DMS114 treated with DMSO at 0.1 percent for 48 hours (cell line): Measurements from ENCODE around the gene PAF1.
A peak's percentile ranks its signal among the peaks of the same experiment; 100 is the strongest.

Experiments
- DNase-seq: peaks from one replicate; lab custom pipeline; 2025; ENCODE audit not compliant: unreplicated experiment; lab: John Stamatoyannopoulos, UW

Gene PAF1

DNA sequence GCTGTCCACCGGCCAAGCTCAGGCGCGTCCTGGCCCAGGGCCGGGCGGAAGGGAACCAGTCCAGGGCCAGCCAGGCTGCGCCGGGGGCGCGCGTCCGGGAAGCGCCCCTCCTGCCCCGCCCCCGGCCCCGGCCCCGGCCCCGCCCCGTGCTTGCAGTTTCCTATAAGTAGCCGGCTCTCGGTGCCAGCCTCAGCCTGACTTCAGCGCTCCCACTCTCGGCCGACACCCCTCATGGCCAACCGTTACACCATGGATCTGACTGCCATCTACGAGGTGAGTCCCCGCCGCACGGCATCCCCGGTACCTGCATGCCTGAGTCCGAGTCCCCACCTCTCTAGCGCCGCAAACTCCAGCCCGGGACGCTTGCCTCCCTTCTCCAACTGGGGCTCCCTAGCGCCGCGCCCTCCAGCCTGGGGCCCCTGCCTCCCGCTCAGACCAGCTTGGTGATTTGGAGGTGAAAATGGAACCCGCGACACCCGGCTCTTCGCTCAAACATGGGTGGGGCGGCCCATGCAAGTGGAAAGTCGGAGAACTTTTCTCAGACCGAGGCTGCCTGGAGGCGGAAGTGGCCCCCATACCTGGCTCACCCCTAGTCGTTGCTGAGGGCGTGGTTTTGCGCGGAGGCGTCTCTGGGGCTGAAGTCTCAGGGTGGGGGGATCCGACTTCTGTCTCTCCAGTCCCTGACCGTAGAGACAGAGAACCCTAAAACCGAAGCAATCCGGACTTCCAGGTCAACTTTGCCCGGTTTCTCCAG, 15.9 kb upstream of the PAF1 start, which contains the start of gene ZFP36:
Gene ZFP36 (plus strand): TSS at position 192 of the 754 bp plus-strand sequence. CDS start 58 bp downstream, at position 250.
- DNase-seq = peak; percentile 68

DNA sequence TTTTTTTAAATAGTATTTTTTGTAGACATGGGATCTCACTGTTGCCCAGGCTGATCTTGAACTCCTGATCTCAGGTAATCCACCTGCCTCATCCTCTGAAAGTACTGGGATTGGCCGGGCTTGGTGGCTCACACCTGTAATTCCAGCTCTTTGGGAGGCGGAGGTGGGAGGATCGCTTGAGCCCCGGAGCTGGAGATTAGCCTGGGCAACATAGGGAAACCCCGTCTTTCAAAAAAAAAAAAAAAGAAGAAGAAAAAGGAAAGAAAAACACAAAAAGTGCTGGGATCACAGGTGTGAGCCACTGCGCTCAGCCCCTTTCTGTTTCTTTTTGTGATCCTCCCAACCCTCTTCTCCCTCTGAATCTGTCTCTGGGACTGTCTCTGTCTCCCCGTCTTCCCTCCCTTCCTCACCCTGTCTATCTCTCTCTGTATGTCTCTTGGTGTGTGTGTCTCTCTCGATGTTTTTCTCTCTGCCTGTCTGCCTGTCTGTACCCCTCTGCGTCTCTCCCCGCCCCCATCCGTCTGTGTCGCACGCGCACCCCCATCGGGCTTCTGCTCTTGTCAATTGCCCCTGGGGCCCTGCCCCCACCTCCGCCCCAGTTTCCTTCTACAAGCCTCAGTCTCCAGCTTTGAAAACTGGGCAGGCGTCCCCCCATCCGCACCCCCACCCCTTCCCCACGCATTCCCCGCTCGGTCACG, 15.2 kb upstream of the PAF1 start:
- DNase-seq = peak; percentile 50

DNA sequence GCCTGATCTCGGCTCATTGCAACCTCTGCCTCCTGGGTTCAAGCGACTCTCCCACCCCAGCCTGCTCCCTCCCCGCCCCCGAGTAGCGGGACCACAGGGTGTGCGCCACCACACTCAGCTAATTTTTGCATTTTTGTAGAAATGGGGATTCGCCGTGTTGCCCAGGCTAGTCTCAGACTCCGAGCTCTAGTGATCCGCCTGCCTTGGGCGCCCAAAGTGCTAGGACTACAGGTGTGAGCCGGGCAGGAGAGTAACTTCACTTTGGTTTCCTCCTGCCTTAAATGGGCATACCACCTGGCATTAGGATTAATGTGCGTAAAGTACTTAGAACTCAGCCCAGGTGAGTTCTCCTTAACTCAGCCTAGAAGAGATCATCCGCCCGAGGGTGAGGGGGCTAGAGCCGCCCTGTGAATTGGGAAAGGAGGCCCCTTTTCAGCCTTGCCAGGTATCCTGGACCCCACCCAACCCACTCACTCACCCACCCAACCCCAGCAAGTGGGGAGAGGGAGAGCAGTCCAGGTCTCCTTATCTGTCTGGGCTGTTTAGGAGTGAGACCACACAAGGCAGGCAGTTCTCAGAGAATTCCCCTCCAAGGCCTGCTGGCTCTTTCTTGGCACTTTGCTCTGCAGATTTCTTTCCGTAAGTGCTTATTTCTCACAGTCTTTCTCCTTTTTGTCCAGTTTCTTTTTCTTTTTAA, 14.5 kb upstream of the PAF1 start:
- DNase-seq = no peak

DNA sequence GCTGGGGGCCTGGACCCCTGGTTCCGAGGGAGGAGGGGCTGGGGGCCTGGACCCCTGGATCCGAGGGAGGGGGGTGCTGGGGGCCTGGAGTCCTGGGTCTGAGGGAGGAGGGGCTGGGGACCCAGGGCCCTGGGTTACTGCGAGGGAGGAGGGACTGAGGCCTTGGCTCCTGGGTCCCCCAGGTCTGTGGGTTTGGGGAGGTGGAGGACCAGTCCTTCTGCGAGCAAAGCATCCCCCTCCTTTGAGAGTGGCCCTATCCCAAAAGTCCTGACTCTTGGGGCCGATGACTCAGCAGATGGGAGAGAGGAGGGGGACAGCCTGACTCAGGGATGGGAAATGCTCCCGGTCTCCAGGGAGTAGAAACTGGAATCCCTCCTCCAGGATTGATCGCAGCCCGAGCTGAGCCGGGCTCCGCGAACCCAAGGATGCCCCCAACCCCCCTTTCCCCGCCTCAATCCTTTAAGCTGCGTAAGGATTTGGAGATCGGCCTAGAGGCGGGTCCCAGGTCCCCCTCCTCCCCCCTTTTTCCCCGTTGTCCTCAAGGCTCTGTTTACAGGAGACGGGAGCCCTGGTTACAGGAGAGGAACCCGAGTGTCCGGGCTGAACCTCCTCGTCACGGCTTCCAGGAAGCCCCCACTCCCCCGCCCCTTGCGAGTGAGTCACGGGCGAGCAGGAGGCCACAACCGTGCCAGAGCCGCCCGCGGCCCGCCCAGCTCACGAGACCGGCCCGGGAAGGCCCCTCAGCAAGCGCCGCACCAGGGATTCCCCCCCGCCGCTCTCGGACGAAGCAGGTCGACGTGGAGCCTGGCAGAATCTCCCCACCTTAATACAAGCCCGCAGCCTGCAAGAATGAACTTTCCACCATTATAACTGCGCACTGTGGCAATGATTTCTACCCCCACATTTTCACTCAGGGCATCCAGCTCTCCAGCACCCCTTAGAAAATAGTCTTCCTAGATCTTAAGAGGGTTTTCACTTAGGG, 12.7 kb upstream of the PAF1 start:
- DNase-seq = peak; percentile 23

DNA sequence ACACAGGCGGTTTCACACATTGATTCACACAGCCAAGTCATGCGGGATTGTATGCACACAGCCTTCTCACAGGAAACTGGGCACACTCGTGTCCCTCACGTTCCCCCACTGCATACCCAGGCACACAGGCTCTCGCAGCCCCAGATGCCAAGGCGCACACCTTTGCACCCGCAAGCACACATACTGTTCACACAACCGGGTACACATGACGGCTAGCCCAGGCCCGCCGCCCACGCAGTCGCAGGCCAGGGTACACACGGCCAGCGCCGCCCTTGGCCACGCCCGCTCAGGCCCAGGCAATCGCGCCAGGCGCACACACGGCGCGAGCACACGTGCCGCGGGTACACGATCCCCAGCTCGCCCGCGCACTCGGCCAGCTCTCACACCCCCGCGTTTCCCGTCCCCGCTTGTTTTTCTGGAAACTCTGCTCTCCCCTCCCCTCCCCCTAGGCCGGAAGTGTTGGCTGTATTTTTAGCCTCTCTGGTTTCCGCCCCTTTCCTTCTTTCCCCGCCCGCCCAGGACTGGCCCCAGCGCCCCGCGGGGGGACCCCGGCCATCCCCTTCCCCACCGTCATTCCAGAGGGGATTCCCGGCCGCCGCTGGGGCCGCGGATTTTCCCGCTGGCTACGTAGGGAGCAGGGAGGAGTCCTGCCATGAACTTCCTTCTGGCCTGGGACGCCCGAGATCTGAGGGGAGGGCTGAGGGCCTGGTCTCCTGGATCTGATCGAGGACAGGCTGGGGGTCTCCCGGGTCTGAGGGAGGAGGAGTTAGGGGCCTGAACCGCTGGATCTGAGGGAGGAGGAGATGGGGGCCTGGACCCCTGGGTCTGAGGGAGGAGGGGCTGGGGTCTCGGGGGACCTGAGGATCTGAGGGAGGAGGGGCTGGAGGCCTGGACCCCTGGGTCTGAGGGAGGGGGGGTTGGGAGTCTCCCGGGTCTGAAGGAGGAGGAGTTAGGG, 11.7 kb upstream of the PAF1 start:
- DNase-seq = peak; percentile 20

DNA sequence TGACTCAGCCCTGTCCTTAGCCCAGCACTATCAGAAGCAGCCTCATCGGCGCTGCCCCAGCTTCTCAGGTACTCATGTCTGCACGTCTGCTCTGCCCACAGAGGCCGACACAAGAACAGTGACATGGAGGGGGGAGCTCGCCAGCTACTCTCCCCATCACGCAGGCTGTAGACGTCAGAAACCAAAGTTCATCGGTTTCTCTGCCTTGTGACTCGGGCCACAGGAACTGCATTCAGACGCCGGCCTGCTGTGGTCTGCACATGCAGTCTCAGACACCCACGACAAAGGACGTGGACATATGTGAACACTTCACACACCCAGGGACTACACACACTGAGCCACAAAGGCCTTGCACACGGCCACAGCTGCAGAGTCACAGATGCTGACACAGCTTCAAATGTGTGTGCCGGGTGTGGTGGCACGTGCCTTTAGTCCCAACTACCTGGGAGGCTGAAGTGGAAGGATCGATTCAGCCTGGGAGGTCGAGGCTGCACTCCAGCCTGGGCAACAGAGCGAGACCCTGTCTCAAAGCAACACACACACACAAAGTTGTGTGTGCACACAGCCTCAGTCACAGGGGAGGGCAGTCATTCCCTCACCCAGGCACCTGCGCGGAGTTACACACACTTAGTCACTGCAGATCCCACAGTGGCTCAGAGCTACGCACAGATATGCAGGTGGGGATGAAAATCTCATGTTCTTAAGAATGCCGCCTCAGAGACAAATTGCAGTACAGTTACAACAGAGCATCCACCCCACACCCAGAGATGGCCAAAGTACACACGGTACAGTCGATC, 10.8 kb upstream of the PAF1 start:
- no peak for DNase-seq

DNA sequence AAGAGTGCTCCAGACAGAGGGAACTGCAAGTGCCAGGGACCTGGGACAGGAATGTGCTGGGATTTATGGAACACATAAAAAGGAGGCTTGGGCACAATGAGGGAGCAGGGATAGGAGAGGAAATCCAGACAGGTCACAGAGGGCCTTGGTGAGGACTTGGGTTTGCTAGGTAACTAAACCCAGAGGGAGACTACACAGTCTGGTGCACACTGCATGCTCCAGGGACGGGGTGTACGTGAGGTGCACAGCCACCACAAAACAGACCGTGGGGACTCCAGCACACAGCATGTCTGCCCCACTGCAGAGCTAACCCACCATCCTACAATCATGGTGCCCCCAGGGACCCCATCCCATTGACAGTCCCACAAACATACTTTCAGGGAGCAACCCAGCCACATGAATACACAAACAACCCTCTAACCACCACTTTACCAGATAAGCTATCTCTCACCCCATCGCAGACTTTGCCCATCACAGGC, 10.2 kb upstream of the PAF1 start:
- no peak for DNase-seq

DNA sequence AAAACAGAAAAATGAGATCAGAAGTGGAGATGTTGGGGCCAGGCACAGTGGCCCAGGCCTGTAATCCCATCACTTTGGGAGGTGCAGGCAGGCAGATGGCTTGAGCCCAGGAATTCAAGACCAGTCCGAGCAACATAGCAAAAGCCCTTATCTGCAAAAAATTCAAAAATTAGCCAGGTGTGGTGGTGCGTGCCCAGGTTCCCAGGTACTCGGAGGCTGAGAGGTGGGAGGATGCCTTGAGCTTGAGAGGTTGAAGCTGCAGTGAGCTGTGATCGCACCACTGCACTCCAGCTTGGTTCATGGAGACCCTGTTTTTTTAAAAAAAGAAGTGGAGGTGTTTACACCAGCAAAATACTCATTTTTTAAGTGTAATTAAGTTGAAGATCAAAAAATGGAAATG, 9.2 kb upstream of the PAF1 start:
- no peak for DNase-seq

DNA sequence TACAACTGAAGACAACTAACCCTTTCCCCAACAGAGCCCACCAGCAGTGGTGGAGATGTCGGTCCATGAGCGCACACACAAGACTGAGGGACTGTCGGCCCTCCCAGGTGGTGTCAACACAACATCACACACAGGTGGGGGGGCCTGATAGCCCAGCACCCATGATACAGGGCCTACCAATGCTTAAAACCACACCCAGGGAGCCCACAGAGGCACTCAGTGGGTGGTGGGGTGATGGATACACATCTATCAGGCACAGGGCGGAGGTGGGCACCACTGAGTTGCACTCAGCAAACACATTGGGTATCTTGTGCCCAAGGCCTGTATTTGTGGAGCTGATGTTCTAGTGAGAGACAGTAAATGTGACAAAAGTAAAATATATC, 8.8 kb upstream of the PAF1 start:
- DNase-seq = no peak

DNA sequence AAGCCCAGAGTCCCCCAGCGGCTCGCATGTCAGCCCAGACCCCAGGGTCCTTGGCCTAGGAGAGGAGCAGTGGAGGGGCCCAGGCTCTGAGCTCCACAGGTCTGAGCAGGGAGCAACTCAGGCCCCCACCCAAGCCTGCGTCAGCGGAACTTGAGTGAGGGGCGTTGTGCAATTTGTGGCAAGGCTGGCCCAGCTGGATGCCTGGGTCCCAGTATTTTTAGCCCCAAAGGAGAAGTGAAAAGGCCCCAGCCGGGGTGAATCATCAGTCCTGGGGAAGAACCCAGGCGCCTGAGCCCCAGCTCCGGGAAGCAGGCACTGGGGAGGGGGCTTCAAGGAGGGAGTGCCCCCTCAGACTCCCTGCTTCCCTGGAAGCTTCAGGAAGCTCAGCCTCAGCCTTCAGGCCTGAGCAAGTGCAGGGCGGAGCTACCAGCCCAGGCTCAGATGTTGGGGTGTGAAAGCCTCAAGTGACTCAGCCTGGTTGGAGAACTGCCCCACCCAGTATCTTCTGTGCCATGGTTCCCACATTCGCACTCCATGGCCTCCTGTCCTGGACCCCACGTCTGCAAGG, 7.5 kb upstream of the PAF1 start:
- no peak for DNase-seq

DNA sequence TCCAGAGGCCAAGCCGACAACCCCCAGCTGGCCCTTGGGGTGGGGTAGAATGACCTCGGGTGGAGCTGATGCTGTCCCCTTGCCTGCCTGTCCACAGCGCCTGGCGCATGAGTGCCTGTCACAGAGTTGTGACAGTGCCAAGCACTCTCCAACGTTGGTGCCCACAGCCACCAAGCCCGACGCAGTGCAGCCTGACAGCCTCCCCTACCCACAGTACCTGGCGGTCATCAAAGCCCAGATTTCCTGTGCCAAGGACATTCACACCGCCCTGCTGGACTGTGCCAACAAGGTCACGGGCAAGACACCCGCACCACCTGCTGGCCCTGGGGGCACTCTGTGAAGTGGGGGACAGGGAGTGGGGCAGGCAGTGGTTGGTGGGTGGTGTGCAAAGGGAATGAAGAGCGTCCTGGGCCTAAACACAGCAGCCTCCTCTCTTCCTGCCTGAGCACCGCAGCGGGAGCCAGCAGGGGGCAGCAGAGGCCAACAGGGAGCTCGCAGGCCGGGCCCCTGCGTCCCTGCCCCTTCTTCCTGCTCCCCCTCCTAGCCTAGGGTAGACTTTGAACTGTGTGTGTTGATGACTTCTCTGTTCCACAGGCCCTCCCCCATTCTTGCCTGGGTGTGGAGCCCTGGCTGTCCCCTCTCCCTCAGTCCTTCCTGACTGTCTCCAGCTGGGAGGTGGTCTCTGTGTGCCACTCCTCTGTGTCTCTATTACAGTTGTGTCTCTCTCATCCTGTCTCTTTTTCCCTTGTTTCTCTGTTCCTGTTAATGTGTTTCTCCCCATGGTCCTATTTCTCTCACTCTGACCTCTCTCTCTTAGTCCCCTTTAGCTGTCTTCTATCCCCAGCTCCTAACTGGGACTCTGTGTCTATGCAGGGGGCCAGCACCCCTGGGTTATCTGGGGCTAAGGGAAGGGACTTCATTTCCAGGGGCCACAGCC, 6.7 kb upstream of the PAF1 start:
- DNase-seq = peak; percentile 42

DNA sequence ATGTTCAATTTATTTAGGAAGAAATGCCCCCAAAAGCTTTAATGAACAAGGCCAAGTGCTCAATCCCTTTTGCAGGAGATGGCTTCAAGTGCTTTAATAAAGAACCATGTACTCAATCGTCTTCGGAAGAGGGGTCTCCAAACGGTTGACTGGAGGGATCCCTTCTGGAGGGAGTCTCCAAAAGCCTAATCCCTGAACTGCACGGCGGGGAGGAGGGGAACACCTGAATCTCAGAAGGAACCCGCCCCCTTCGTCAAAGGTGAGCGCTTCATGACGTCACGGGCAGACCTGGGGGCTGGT, 505 bp downstream of the PAF1 start:
- DNase-seq = no peak

DNA sequence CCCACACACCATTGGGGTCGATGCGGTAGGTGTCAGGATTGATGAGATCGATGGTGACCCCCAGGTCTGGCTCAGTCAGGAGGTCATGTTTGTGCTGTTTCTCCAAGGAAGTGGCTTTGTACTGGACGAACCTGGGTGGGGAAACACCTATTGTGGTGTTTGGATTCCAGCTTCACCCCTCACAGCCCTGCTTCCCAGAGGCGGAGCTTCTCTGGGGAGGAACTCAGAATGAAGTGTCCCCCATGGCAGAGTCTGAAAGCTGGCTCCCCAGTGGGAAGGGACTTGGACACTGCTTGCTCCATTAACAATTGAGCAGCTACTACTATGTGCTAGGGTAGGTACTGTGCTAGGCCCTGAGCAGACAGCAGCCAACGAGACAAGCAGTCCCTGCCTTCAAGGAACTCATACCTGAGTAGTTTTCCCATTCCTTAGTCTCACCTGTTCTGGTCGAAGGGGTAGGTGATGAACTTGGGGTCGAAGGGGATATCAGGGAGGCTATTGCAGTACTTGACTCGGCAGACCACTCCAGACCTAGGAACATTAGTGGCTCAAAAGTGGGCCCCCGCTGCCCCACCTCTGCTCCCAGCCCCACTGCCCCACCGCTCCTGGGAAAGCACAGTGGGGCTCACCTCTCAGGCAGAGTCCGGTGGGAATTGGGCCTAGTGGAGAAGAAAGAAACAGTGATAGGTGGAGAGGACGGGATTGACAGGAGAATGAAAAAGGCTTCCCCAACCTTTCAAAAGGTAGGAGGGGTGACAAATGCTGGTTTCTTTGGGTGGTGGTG, 1.1 kb downstream of the PAF1 start:
- DNase-seq = no peak

DNA sequence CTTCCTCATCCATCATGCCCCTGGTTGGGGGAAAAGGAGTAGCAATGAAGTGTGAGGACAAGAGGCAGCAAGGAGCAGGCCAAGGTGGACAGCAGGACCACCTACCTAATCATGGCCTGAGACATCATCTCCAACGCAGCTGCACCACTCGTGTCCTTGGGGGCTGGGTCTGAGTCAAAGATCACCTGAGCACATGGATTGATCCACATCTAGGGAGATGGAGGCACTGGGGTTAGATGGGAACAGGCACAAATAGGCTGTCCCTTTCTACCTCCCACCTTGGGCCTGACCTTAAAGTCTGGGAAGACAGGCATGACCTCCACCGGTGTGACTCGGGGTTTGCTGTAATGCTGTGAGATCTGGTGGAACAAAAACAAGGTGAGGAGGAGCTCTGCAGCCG, 2.2 kb downstream of the PAF1 start:
- no peak for DNase-seq

DNA sequence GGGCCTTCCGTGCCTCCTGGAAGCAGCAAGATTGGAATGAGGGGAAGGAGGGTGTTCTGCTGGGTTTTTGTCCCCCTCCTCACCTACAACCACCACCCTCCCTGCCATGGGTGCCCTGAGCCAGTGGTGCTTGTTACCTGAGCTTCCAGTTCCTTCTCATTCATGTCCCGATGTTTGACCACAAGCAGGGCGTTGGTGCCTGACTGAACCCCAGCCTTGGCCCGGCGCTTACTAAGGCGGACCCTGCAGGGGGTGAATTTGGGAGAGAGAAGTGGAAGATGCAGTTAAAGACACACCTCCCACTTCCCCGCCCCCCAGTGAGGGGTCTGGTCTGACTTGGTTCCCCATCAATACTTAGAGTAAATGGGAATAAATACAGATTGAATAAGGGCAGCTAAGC, 4.3 kb downstream of the PAF1 start:
- DNase-seq = no peak

DNA sequence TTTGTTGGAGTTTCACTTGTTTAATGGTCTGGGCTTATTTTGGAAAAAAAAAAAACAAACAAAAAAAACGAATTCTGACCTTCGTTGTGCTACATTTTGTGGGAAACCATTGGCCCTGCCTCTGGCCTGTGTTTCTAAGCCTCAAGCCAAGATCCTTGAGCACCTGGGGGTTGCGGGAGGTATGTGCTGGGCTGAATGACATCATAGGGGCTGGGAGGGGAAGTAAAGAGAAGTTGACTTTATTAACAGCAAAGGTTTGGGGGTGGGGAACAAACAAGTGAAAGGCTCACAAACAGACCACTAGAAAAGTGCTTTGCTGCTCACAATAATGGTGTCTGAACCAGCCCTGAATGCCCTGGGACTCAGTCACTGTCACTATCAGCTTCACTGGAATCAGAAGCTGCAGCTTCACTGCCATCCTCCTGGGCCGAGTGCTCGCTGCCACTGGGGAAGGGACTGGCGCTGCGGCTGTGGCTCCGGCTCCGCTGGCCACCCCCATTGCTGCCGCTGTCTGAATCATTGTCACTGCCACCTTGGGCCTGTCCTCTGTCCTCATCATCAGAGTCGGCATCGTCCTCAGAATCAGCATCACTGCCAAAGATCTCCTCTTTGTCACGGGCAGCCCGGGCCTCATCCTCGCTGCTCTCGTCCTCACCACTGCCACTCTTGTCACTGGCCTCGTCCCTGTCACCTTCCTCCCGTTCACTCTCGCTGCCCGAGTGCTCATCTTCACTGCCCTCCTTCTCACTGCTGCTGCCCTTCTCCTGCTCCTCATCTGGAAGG, 5.1 kb downstream of the PAF1 start:
- DNase-seq = no peak
